Measurements from ENCODE around the gene TEC. TPM values are rescaled to one million over a fixed set of nuclear protein-coding genes. Genes with fewer than 3 reads are reported as not detected.

Gene TEC
- total RNA-seq, 1 experiment from 2014 or later: 4.5 TPM

DNA sequence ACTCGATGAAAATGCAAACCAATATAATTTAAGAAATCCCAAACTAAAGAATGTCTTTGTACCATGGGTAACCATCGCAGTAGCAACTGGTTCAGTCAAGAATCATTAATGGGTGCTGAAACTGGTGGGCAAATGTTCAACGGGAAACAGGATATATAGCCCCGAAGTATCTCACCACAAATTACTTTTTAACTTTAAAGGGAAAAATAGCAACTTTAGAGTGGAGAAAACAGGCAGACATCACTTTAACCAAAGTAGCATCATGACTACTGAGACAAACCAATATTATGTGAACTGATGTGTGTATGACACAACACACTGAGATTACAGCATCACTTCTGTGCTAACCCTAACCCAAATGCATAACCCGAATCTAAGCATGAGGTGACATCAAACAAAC lies 37.9 kb upstream of the TEC start:
- no peaks in the 10 kb centered on the region for H3K36me3 ChIP-seq (ENCODE audit: control insufficient read depth in 1 of 2, insufficient read depth in 2 of 2, low read length in 2 of 2)
- no peak overlapping the region for H3K9ac ChIP-seq (ENCODE audit: low read length)
- H2AFZ ChIP-seq (ENCODE audit: low read depth, low read length, poor library complexity, severe bottlenecking): no peak overlapping the region
- no peak for TF ChIP-seq SP1 (IDR thresholded peaks at IDR 0.05; ENCODE audit: low read depth)
- no peak for TF ChIP-seq CEBPB (IDR thresholded peaks at IDR 0.05; ENCODE audit: low read depth)
- TF ChIP-seq, protein P1, sequence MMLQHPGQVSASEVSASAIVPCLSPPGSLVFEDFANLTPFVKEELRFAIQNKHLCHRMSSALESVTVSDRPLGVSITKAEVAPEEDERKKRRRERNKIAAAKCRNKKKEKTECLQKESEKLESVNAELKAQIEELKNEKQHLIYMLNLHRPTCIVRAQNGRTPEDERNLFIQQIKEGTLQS (IDR thresholded peaks at IDR 0.05): no peak
- TF ChIP-seq, protein P2, sequence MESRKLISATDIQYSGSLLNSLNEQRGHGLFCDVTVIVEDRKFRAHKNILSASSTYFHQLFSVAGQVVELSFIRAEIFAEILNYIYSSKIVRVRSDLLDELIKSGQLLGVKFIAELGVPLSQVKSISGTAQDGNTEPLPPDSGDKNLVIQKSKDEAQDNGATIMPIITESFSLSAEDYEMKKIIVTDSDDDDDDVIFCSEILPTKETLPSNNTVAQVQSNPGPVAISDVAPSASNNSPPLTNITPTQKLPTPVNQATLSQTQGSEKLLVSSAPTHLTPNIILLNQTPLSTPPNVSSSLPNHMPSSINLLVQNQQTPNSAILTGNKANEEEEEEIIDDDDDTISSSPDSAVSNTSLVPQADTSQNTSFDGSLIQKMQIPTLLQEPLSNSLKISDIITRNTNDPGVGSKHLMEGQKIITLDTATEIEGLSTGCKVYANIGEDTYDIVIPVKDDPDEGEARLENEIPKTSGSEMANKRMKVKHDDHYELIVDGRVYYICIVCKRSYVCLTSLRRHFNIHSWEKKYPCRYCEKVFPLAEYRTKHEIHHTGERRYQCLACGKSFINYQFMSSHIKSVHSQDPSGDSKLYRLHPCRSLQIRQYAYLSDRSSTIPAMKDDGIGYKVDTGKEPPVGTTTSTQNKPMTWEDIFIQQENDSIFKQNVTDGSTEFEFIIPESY (IDR thresholded peaks at IDR 0.05; ENCODE audit: extremely low read depth, insufficient replicate concordance, low read length): no peak
- TF ChIP-seq POLR2AphosphoS5 (IDR thresholded peaks at IDR 0.05; ENCODE audit: low read depth, low read length): no peak
- no peak for TF ChIP-seq SIN3A (IDR thresholded peaks at IDR 0.05; ENCODE audit: low read depth)
- TF ChIP-seq SRF (IDR thresholded peaks at IDR 0.05; ENCODE audit: low read depth): no peak
- TF ChIP-seq, protein P3, sequence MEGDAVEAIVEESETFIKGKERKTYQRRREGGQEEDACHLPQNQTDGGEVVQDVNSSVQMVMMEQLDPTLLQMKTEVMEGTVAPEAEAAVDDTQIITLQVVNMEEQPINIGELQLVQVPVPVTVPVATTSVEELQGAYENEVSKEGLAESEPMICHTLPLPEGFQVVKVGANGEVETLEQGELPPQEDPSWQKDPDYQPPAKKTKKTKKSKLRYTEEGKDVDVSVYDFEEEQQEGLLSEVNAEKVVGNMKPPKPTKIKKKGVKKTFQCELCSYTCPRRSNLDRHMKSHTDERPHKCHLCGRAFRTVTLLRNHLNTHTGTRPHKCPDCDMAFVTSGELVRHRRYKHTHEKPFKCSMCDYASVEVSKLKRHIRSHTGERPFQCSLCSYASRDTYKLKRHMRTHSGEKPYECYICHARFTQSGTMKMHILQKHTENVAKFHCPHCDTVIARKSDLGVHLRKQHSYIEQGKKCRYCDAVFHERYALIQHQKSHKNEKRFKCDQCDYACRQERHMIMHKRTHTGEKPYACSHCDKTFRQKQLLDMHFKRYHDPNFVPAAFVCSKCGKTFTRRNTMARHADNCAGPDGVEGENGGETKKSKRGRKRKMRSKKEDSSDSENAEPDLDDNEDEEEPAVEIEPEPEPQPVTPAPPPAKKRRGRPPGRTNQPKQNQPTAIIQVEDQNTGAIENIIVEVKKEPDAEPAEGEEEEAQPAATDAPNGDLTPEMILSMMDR (IDR thresholded peaks at IDR 0.05 in 2 of 3, conservative IDR thresholded peaks at IDR 0.05 in 1 of 3; ENCODE audit: borderline replicate concordance in 1 of 3, insufficient read depth in 1 of 3, low read depth in 2 of 3, low read length in 2 of 3): no peak
- TF ChIP-seq ZNF274 (IDR thresholded peaks at IDR 0.05; ENCODE audit: low read depth, low read length): no peak
- TF ChIP-seq, protein P4, sequence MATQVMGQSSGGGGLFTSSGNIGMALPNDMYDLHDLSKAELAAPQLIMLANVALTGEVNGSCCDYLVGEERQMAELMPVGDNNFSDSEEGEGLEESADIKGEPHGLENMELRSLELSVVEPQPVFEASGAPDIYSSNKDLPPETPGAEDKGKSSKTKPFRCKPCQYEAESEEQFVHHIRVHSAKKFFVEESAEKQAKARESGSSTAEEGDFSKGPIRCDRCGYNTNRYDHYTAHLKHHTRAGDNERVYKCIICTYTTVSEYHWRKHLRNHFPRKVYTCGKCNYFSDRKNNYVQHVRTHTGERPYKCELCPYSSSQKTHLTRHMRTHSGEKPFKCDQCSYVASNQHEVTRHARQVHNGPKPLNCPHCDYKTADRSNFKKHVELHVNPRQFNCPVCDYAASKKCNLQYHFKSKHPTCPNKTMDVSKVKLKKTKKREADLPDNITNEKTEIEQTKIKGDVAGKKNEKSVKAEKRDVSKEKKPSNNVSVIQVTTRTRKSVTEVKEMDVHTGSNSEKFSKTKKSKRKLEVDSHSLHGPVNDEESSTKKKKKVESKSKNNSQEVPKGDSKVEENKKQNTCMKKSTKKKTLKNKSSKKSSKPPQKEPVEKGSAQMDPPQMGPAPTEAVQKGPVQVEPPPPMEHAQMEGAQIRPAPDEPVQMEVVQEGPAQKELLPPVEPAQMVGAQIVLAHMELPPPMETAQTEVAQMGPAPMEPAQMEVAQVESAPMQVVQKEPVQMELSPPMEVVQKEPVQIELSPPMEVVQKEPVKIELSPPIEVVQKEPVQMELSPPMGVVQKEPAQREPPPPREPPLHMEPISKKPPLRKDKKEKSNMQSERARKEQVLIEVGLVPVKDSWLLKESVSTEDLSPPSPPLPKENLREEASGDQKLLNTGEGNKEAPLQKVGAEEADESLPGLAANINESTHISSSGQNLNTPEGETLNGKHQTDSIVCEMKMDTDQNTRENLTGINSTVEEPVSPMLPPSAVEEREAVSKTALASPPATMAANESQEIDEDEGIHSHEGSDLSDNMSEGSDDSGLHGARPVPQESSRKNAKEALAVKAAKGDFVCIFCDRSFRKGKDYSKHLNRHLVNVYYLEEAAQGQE (IDR thresholded peaks at IDR 0.05; ENCODE audit: low read depth): no peak
- TF ChIP-seq FOSL1 (IDR thresholded peaks at IDR 0.05; ENCODE audit: low read depth): no peak
- no peak for TF ChIP-seq TCF7L2 (IDR thresholded peaks at IDR 0.05; ENCODE audit: borderline replicate concordance, extremely low read depth, insufficient read depth, insufficient read length)
- TF ChIP-seq EZH2phosphoT487 (IDR thresholded peaks at IDR 0.05; ENCODE audit: borderline replicate concordance): no peak
- TF ChIP-seq ELF1 (IDR thresholded peaks at IDR 0.05; ENCODE audit: borderline replicate concordance, low read depth): no peak
- TF ChIP-seq, protein P5, sequence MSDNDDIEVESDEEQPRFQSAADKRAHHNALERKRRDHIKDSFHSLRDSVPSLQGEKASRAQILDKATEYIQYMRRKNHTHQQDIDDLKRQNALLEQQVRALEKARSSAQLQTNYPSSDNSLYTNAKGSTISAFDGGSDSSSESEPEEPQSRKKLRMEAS (IDR thresholded peaks at IDR 0.05): no peak
- no peak for TF ChIP-seq ZFX (IDR thresholded peaks at IDR 0.05)
- TF ChIP-seq YY1 (IDR thresholded peaks at IDR 0.05; ENCODE audit: extremely low read depth, insufficient replicate concordance, low read depth, low read length): no peak
- TF ChIP-seq POLR2A (IDR thresholded peaks at IDR 0.05; ENCODE audit: borderline replicate concordance, extremely low read depth, insufficient read depth, insufficient read length): no peak
- TF ChIP-seq EZH2 (IDR thresholded peaks at IDR 0.05): no peak
- no peak for TF ChIP-seq CBX3 (IDR thresholded peaks at IDR 0.05; ENCODE audit: low read depth)
- DNase-seq (ENCODE audit: low read depth, low spot score): no peak
- H3K27ac ChIP-seq (ENCODE audit: low read depth, low read length): no peak overlapping the region
- RAD21 ChIA-PET (ENCODE audit: low non-redundant PET in 1 of 2, low total read pairs in 2 of 2, uncharacterized antibody in 2 of 2, unreplicated experiment in 2 of 2): no interaction called here
- intact Hi-C loops (cut with micrococcal nuclease): no loop called here
- H3K4me2 ChIP-seq (ENCODE audit: low read length): no peak overlapping the region
- H3K9me2 ChIP-seq (ENCODE audit: insufficient read depth): no peaks in the 10 kb centered on the region
- no peaks in the 10 kb centered on the region for H3K27me3 ChIP-seq (ENCODE audit: insufficient read depth, low read length)
- CTCF ChIA-PET: no interaction called here
- no peaks in the 10 kb centered on the region for H3K79me2 ChIP-seq (ENCODE audit: insufficient read depth, low read length)
- POLR2A ChIA-PET: no interaction called here
- no peaks in the 10 kb centered on the region for H3K9me3 ChIP-seq (ENCODE audit: control insufficient read depth in 1 of 2, insufficient read depth in 1 of 2, low read depth in 1 of 2, low read length in 2 of 2)
- ATAC-seq: no peak
- no peaks in the 10 kb centered on the region; the same call in 1 of the 2 replicates for H4K20me1 ChIP-seq (ENCODE audit: insufficient read depth)
- no peak overlapping the region for H3K4me3 ChIP-seq (replicated peaks in 1 of 2; ENCODE audit: low read depth in 1 of 2, low read length in 2 of 2)
- H3K4me1 ChIP-seq (ENCODE audit: control insufficient read depth in 1 of 2, insufficient read depth in 2 of 2, low read length in 2 of 2): no peaks in the 10 kb centered on the region
- BruUV-seq (replicated peaks): no TSS peak
